ENCODE data around the gene THRB.

GRCh38 chr3:24196526-24196925 is 298.1 kb downstream of the THRB start:
- TF ChIP-seq CTCF (IDR thresholded peaks at IDR 0.05) (no peak), POLR2AphosphoS5 (IDR thresholded peaks at IDR 0.05) (no peak), POLR2A (IDR thresholded peaks at IDR 0.05) (no peak)
